Fibroblast of the aortic adventitia (primary cell): Measurements from ENCODE around the gene RAB40C. TPM values are rescaled to one million over a fixed set of nuclear protein-coding genes. Genes with fewer than 3 reads are reported as not detected.

Experiments
- DNase-seq: peaks from one replicate; pipeline ENCODE4 v3.0.0-alpha.2; 2010; ENCODE audit warnings: low read depth
- H3K4me3 ChIP-seq: 2 replicates; pipeline ENCODE4 v1.5.1; 2011; ENCODE audit warnings: low read depth, mild to moderate bottlenecking, control low read depth, low read length, moderate library complexity
- CTCF ChIP-seq: IDR thresholded peaks from 2 replicates; pipeline ENCODE4 v1.5.1; 2011; ENCODE audit warnings: mild to moderate bottlenecking, low read length, control low read depth, inconsistent platforms; ENCODE audit not compliant: insufficient read depth
- total RNA-seq: library from RNA; depleted of rRNA; stranded (reverse); fragments of >200 nt; gene quantifications from 2 replicates; pipeline ENCODE4 v1.2.3, GENCODE V29; 2012; ENCODE audit warnings: low replicate concordance

RAB40C gene
- total RNA-seq, 1 donor: 12.0 TPM

- peak within 1 kb of the TSS; percentile 76 for H3K4me3 ChIP-seq
Observed at GRCh38 chr16:648781-649589, 59.1 kb downstream of the RAB40C start, which contains the start of gene WDR90. WDR90 (plus strand) TSS chr16:649365; CDS start chr16:649417, 52 bp downstream.

GRCh38 chr16:649631-650030, 59.8 kb downstream of the RAB40C start:
- DNase-seq: no peak

More at GRCh38 chr16:648781-649589, 59.1 kb downstream of the RAB40C start, which contains the start of gene WDR90:
- TF ChIP-seq CTCF: no peak
- DNase-seq: peak; percentile 86

GRCh38 chr16:651844-652243, 62.0 kb downstream of the RAB40C start:
- no peak overlapping the region for H3K4me3 ChIP-seq
- DNase-seq: no peak
- TF ChIP-seq CTCF: no peak

More at GRCh38 chr16:649631-650030, 59.8 kb downstream of the RAB40C start:
- peak overlapping the region; percentile 76 for H3K4me3 ChIP-seq
- no peak for TF ChIP-seq CTCF

- no peak for DNase-seq
- H3K4me3 ChIP-seq: no peak overlapping the region
- TF ChIP-seq CTCF: no peak
Observed at GRCh38 chr16:652454-653305, 62.8 kb downstream of the RAB40C start.

GRCh38 chr16:654034-654433, 64.2 kb downstream of the RAB40C start:
- H3K4me3 ChIP-seq: no peak overlapping the region

More at GRCh38 chr16:654034-654433, 64.2 kb downstream of the RAB40C start:
- no peak for TF ChIP-seq CTCF
- no peak for DNase-seq
